Measurements from ENCODE around the gene TIAM2. TPM values are rescaled to one million over a fixed set of nuclear protein-coding genes. Genes with fewer than 3 reads are reported as not detected.

The TIAM2 gene
- total RNA-seq, 1 donor from 2014 or later, result 24.6 TPM

DNA sequence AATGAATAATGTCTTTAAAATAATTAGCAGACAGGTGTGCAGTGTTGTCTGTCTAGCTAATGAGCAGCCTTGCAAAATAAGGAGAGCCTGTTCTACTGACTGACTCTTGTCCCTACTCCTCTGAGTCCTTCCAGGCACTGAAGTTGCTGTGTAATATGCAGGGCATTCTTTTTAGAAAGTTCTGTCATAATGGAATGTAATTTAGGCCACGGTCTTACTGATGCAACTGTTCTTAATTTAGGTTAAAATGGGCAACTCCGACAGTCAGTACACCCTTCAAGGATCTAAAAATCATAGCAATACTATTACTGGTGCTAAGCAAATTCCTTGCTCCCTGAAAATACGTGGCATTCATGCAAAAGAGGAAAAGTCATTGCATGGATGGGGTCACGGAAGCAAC is 133.9 kb downstream of the TIAM2 start:
- no peak for DNase-seq (ENCODE audit: low spot score)

DNA sequence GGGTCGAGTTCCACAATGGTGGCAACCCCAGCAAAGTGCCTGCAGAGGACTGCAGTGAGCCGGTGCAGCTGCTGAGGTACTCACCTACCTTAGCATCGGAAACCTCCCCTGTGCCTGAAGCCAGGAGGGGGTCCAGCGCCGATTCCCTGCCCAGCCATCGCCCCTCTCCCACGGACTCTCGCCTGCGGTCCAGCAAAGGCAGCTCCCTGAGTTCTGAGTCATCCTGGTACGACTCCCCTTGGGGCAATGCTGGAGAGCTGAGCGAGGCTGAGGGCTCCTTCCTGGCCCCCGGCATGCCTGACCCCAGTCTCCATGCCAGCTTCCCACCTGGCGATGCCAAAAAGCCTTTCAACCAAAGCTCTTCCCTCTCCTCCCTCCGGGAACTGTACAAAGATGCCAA is 134.6 kb downstream of the TIAM2 start:
- DNase-seq (ENCODE audit: low spot score), result no peak

DNA sequence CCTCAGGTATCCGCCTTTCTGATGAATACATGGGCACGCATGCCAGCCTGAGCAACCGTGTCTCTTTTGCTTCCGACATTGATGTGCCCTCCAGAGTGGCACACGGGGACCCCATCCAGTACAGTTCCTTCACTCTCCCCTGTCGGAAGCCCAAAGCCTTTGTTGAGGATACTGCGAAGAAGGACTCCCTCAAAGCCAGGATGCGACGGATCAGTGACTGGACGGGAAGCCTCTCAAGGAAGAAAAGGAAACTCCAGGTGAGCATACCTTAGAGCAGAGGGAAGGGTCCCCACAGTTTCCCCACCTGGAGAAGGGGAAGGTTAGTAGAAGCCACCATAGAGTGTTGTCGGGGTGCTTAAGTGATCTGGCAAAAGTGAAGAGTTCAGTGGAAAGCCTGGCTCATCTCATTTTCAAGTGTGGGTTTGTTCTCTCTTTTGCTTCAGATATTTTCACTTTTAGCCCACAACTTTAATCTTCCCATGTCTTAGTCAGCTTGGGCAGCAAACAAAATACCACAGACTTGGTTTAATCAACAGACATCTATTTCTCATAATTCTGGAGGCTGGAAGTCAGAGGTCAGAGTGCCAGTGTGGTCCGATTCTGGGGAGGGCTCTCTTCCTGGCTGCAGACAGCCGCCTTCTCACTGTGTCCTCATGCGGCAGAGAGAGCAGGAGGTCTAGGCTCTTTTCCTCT is 135.2 kb downstream of the TIAM2 start:
- no peak for DNase-seq (ENCODE audit: low spot score)

DNA sequence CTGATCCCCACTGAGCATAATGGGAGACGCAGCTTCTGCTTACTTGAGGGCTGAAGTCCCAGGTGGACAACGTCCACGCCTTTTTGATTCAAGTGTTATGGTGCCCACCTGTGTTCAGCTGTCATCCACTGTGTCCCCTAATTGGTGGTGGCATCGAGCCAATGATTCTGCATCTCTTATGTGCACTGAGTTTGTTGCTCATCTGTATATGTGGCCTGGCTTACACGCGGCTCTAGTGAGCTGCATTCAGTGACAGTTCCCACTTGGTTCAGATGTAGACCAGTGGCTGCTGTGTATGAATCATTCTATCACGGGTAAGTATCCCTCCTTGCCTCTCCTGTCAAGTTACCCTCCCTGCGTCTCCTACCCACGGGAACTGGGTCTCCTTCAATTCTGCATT is 137.5 kb downstream of the TIAM2 start:
- no peak for DNase-seq (ENCODE audit: low spot score)

DNA sequence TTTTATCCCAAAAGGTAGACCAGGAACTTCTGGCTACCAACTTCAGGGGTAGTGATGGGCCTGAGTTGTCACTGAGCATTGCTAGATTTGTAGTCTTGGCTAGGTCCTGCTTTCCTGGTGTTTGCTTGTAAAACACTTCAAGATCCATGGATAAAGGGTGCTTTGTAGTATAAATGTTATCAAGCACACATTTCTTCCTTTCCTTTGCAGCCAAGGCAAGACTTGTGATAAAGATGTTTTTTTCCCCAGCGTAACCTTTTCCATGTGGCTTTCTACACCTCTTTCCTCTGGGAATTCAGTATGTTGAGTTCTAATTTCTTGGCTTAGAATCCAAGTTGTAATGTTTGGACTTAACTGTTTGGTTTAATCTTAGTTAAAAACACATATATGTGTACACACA is 145.9 kb downstream of the TIAM2 start:
- DNase-seq (ENCODE audit: low spot score), result no peak

DNA sequence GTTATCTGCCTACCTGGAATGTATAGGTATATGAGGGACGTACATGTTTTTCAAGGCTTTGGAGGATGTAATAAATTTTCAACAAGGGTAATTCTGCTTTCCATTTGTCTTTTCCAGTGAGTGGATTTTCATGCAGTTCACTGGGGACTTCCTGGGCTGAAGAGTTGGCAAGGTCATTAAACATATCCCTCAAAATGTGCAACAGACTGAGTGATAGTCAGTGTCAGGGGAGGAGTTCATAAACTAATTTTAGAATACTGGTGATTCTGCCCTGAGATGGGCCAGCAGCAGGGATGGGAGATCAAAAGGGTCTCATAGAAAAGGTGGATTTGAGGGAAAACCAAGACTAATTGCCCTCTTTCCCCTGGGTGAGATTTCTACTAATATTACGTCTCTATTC is 146.4 kb downstream of the TIAM2 start:
- DNase-seq (ENCODE audit: low spot score), result no peak

DNA sequence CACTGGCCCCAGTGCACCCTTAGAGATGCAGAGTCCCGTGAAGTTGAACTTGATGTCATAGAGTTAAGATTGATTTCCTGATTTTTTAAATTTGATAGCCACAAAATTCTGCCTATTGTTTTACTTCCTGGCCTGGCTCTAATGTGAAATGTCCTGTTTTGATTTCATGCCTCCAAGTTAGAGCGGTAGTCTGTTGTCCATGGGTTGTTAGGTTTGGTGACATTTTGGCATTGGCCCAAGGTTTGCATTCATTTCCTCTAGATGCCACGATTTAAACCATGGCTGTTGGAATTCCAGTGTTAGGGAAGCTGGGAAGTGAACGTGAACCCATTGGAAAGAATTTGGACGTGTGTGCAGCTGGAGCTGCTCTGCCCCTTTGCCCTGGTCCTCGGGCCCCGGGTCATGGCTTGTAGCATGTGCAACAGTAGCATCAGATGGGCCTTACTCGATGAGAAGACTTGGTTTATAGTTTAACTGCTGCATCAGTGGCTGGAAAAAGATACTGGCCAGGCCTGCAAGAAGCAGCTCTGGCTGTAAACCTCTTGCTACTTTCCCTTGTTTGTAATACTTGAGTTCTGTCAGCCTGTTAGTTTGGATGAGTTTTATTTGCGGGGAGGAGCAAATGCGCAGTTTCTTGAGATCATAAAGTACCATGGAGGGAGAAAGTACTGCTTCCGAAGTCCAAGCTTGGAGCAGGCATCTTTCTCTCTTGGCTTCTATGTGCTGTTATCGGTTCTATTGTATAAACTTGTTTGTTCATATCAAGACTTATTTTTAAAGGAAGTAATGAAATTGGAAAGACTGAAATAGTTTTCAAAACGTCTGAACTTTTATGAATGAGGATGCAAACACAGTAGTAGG is 147.3 kb downstream of the TIAM2 start:
- no peak for DNase-seq (ENCODE audit: low spot score)

DNA sequence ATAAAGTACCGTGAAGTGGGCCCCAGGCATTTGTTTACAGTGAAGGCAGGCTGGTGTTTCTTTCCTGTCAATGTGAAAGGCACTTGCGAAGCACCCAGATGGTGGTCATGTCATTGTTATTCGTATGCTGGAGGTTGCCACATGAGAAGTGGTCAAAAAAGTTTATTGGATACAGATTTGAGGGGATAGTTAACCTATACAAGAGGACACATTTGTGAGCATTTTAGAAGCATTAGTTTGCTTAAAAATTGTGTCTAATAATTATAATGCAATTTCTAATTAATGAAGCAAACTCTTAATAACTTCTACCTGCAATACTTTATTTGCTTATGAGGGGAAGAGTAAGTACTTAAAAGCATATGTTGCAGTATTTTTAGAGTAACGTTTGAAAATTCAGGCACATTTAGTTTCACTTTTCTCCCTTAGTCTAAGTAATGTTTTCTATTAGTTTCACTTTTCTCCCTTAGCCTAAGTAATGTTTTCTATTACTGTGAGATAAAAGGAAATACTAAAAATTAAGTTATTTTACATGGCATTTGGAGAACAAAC is 148.0 kb downstream of the TIAM2 start:
- no peak for DNase-seq (ENCODE audit: low spot score)

DNA sequence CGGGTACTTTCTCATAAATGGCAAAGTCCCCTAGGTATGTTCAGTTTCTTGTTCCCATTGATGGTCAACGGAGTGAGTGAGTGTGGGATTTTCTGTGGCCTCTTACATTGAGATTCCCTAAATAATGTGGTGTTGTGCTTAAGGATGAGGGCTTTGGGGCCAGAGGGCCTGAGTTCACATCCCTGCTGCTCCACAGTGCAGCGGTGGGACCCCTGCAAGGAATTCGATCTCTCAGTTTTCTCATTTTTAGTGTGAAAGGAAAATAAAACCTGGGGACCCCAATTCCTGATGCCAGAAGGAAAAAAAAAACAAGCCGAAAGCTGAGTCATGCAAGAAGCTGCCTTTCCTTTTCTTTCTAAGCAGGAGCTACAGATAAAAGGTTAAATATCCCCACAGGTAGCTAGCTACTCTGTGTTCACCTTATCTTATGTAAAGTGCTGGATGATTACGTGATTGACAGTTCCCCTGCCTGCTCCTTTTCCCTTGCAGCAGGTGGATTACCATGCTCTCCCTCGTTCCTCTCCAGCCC is 148.5 kb downstream of the TIAM2 start:
- DNase-seq (ENCODE audit: low spot score), result no peak

DNA sequence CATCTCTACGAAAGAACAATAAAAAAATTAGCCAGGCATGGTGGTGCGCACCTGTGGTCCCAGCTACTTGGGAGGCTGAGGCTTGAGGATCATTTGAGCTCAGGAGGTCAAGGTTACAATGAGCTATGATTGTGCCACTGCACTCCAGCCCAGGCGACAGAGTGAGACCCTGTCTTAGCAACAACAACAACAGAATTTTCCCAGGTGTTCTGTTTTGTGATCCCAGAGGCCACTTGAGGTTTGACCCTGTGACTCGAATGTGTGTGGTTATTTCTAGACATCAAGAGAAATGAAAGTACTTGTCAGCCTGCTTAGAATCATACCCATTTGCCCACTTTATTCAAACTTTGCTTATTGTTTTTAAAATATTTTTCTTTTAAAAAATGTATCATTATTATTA is 151.1 kb downstream of the TIAM2 start:
- no peak for DNase-seq (ENCODE audit: low spot score)

DNA sequence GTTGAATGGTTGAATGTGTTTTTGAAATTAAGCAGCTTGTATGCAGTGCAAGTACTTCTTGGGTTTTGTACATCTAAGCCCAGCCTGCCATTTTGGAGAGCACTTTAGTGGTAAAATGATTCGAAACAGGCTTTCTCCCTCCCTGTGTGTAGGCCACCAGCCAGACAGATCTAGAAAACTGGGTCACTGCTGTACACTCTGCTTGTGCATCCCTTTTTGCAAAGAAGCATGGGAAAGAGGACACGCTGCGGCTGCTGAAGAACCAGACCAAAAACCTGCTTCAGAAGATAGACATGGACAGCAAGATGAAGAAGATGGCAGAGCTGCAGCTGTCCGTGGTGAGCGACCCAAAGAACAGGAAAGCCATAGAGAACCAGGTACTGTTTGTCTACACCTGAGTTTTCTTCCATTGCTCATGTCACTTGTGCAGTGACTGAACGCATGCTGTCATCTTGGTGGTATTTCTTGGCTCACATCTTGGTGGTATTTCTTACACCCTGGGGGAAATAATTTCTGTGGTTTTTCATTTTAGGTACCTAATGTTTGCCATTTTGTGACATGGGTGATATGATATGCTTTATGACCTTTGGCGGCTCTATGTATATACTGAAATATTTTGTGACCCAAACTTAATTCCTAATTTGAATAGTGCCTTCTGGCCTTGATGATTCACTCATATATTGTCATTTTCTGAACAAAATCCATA is 153.0 kb downstream of the TIAM2 start:
- DNase-seq (ENCODE audit: low spot score), result no peak

DNA sequence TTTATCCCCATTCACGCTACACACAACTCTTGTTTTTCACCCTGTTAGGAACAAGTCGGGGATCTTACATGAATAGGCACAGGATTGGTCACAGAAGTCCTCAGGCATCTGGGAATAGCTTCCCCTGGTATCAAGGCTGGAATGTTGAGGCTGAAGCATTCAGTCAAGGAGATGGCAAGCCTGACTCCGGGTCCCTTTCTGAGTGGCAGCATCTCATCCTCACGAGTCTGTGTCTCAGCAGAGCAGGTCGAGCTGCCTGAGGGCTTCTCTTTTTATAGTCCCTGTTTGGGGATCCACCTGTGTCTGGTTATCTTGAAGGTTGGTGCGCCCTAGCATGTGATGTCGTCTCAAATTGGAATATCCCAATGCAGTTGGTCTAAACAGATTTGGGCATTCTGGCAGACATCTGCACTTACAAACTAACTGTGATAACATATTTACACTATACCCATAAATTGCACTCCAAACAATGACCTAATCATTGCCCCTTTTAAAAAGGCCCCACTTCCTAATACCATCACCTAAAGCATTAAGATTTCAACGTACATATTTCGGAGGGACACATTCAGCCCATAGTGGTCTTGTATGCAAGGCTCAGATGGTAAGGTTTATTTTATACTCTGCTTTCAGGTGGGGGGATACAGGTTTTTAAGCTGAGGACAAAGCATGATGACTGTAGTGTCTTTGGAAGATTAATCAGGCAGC is 156.0 kb downstream of the TIAM2 start:
- no peak for DNase-seq (ENCODE audit: low spot score)

DNA sequence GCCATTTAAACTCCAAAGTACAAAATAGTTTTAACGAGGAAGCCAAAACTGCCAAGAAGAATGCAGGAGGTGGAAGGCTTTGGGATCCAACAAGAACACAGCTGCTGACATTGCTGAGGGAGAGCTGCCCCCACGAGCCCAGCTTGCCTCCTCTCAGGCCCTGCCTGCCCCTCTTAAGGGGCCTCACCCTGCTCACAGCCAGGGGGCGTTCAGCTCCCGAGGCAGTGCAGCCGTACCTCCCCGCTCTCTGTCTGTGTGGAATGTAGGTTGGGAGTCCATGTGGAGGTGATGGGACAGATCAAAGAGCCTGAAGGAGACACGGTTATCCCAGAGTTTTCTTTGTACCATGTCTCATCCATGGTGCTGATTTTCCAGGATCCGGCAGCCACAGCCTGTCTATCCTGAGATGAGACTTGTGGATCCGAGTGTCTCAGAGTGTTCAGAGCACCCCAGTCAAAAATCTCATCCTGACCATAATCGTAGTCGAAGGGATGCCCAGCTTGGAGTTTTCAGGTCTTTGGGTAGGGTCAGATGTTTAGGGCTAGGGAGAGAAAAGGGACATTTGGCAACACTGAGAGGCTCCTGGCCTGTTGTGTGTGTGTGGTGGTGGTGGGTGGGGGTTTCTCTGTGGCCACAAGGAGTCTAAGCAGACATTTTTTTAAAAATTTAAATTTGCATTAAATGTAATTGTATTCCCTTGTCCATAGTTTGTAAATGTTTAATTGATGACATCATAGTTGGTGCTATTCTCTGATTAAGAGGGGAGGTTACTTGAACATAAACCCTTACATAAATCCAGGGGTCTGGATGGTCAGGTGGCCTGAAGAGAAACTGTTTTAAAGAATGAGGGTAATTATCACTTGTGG is 157.3 kb downstream of the TIAM2 start:
- DNase-seq (ENCODE audit: low spot score), result no peak

DNA sequence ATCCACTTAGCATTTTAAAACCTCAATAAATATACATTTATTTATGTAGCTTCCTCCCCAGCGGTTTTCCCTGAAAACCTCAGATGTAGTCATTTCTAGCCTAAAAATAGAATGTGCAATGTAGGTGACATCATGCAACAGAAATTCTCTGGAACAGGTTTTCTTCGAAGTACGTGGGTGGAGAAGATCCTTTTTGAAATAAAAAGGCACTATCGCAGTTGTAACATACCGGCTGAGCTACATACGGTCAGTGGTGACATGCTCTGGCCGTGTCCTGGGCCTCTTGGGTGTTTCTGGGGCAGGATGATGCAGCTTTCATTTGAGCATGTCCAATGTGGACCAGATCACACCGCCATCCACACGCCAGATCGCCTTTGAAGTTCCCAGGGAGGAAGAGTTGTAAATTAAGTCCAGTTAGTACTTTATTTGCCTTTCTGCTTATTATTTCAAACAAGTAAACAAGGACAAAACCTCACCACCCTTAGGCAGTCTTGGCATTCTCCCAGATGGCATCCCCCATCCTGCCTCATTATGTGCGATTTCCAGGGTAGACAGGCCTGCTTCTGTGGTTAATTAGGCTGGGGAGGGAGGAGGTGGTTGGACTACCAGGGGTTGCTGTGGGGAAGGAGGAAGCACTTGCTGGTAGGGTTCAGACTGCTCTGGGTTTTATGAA is 159.2 kb downstream of the TIAM2 start:
- DNase-seq (ENCODE audit: low spot score), result no peak

DNA sequence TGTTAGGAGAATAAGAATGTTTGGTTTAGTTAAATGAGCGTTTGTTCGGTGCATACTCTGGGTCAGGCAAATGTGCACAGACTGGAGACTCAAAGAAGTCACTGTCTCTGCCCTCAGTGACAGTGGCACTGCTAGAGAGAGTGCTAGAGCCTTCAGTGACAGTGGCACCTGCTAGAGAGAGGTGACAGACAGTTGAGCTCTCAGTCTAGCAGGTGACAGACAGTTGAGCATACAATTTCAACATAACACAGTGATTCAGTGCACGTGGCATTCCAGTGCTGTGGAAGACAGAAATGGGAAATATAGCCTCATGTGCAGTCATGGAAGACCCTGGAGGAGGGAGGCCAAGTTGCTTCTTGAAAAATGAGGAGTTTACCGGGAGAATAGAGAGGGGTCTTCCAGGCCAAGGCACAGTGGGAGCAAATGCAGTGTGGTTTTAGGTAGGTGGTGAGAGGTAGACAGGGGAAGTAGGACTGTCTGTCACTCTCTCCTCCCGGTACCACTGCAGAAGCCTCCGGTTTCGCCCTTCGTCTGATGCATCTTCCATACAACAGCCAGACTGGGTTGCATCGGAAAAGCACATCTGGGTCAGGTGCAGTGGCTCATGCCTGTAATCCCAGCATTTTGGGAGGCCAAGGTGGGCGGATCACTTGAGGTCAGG is 160.8 kb downstream of the TIAM2 start:
- DNase-seq (ENCODE audit: low spot score), result no peak

DNA sequence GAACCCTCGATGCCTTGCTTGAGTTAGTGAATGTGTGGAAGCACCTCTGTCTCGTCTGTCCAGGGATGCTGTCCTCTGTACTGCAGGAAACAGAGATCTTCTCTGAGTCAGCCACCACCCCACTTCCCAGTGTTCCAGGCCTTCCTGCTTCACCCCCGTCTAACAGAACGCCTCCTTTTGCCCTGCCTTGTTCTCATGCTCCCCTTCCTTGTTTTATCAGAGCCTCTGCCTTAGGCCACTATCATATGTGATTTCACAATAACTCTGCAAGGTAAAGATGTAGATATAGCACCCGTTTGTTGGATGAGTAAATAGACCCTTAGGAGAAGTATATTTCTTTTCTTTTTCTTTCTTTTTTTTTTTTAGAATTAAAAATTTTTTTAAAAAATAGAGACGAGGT is 162.0 kb downstream of the TIAM2 start:
- no peak for DNase-seq (ENCODE audit: low spot score)

DNA sequence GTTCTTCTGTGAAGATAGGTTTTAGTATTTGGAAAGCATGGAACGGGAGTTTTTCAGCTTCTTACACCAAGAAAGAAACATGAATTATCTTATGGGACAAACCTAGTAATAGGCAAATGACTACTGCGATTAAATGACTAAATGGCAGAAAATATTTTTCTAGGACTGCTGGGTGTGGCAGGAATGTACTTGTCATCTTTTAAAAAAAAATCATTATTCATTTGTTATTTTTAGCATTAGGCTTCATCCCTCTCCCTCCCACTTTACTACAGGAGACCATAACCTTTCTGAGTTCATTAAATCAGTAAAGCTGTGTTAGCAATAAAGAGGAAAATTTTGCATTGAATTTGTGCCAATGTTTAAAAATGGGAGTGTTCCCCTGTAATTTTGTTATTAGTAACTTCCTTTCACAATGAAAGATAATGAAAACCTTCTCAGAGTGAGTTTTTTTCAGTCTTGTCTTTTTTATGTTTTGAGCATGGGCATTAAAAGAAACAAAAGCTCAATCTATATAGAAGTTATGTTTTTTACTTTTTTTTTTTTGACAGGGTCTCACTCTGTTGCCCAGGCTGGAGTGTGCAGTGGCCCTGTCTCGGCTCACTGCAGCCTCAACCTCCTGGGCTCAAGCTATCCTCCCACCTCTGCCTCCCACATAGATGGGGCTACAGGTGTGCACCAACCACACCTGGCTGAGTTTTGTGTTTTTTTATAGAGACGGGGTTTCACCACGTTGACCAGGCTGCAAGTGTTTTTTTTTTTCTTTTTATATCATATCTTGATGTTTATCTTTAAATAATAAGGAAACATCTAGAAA is 163.1 kb downstream of the TIAM2 start:
- no peak for DNase-seq (ENCODE audit: low spot score)

DNA sequence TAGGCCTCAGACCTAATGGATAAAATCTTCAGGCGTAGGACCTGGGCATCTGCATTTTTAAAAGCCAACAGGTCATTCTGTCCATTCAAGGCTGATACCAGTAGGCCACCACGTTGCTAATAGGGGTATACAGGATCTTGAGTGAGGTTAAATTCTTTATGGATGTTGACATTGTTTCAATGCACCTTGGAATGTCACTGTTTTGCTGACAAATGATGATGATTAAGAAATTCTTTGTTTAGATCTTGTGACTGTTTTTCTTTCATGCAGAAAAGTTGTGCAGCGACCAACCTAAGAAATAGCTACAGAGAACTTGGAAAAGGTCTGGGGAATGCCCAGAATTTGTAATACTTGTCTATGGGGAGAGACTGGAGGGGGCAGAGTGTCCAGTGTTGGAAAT is 167.6 kb downstream of the TIAM2 start:
- no peak for DNase-seq (ENCODE audit: low spot score)

DNA sequence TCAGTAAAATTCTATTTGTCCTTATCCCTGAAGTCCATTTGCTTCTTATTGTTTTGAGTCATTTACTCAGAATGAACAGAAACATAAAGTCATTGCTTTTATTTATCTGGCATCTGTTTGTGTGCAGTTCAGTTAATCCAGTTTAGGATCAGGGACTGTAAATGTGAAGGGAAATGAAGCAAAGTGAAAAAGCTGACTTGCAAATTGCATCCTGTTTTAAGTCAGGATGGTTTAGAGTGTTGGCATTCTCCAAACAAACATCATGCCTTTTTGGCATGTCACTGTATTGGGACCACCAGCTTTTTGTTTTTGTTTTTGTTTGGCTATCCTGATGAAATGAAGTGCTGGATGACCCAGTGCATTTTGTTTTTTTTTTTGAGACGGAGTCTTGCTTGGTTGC is 168.5 kb downstream of the TIAM2 start:
- no peak for DNase-seq (ENCODE audit: low spot score)

All from mucosa of gallbladder (tissue), 1 donor.